GM12892 (cell line): ENCODE measurements around the gene CKS1B.

Experiments used
- POLR2A ChIP-seq: IDR thresholded peaks from 2 replicates; pipeline ENCODE4 v1.6.1; 2011; ENCODE audit warnings: low read depth, low read length, control low read depth
- POLR2AphosphoS5 ChIP-seq: IDR thresholded peaks from 2 replicates; pipeline ENCODE4 v1.6.1; 2011; ENCODE audit warnings: low read depth, low read length, control low read depth
- TAF1 ChIP-seq: IDR thresholded peaks from 2 replicates; pipeline ENCODE4 v1.6.1; 2011; ENCODE audit warnings: low read depth, mild to moderate bottlenecking, control low read depth, low read length, borderline replicate concordance

DNA sequence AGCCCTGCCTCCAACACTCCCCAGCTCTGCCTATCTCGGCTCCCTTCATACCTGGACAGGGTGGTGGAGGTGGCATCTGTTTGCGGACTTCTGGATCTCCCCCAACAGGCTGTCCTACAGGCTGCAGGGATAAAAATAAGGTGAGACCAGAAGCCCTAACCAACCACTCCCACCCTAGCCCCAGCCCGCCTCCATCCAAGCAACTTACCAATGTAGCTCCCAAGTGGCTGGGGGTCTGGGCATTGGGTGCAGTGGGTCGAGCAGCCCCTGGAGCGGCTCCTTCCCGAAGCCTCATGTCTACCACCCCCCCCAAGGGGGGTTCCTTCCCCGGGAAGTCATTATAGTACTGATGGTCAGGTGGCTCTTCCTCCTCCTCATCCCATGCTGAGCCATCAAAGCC is 8.4 kb upstream of the CKS1B start:
- no peak for TF ChIP-seq TAF1
- TF ChIP-seq POLR2A: no peak
- no peak for TF ChIP-seq POLR2AphosphoS5
